SK-N-SH treated with all-trans-retinoic acid at 6 μM for 48 hours (cell line): ENCODE measurements around the gene PIR.
A peak's percentile ranks its signal among the peaks of the same experiment; 100 is the strongest.

Experiments
- ATAC-seq: fragments of 200-7000 bp; cut with Tn5 transposase; 3 replicates; pipeline ENCODE4 v1.9.1; 2020; ENCODE audit warnings: mild to moderate bottlenecking, moderate library complexity
- BACH2 ChIP-seq: fragments of 250-450 bp; sonication (Bioruptor Pico); IDR thresholded peaks from 2 replicates; pipeline ENCODE4 v1.9.0; 2021; ENCODE audit warnings: mild to moderate bottlenecking, borderline replicate concordance
- CSDC2 ChIP-seq: fragments of 250-450 bp; sonication (Bioruptor Pico); IDR thresholded peaks from 2 replicates; pipeline ENCODE4 v1.5.0; 2020; ENCODE audit warnings: mild to moderate bottlenecking, moderate library complexity
- CSRNP3 ChIP-seq: fragments of 250-450 bp; sonication (Bioruptor Pico); IDR thresholded peaks from 2 replicates; pipeline ENCODE4 v1.5.1; 2021; ENCODE audit warnings: mild to moderate bottlenecking, moderate library complexity
- ESRRG ChIP-seq: fragments of 250-450 bp; sonication (Bioruptor Pico); IDR thresholded peaks from 2 replicates; pipeline ENCODE4 v1.6.1; 2021; ENCODE audit warnings: mild to moderate bottlenecking
- GLIS3 ChIP-seq: fragments of 250-450 bp; sonication (Bioruptor Pico); IDR thresholded peaks from 2 replicates; pipeline ENCODE4 v1.5.0; 2020; ENCODE audit warnings: mild to moderate bottlenecking, moderate library complexity
- ISL1 ChIP-seq: fragments of 250-450 bp; sonication (Bioruptor Pico); IDR thresholded peaks from 2 replicates; pipeline ENCODE4 v2.1.2; 2022; ENCODE audit warnings: mild to moderate bottlenecking, moderate library complexity
- POU6F1 ChIP-seq: fragments of 250-450 bp; sonication (Bioruptor Pico); IDR thresholded peaks from 2 replicates; pipeline ENCODE4 v1.8.0; 2021; ENCODE audit warnings: low read depth, mild to moderate bottlenecking, moderate library complexity, borderline replicate concordance
- PPARA ChIP-seq: fragments of 250-450 bp; sonication (Bioruptor Pico); IDR thresholded peaks from 2 replicates; pipeline ENCODE4 v1.5.0; 2020; ENCODE audit warnings: mild to moderate bottlenecking, borderline replicate concordance
- SNAI2 ChIP-seq: fragments of 250-450 bp; sonication (Bioruptor Pico); IDR thresholded peaks from 2 replicates; pipeline ENCODE4 v1.5.0; 2020; ENCODE audit warnings: mild to moderate bottlenecking, moderate library complexity
- TCF4 ChIP-seq: fragments of 250-450 bp; sonication (Bioruptor Pico); IDR thresholded peaks from 2 replicates; pipeline ENCODE4 v1.8.0; 2021; ENCODE audit warnings: mild to moderate bottlenecking, moderate library complexity, borderline replicate concordance
- TOX ChIP-seq: fragments of 250-450 bp; sonication (Bioruptor Pico); IDR thresholded peaks from 2 replicates; pipeline ENCODE4 v1.8.0; 2021; ENCODE audit warnings: mild to moderate bottlenecking, moderate library complexity, borderline replicate concordance
- TSHZ2 ChIP-seq: fragments of 250-450 bp; sonication (Bioruptor Pico); IDR thresholded peaks from 2 replicates; pipeline ENCODE4 v1.5.0; 2020; ENCODE audit warnings: mild to moderate bottlenecking, moderate library complexity
- ZC3H10 ChIP-seq: fragments of 250-450 bp; sonication (Bioruptor Pico); IDR thresholded peaks from 2 replicates; pipeline ENCODE4 v1.5.1; 2021; ENCODE audit warnings: mild to moderate bottlenecking, moderate library complexity
- ZFP3 ChIP-seq: fragments of 250-450 bp; sonication (Bioruptor Pico); IDR thresholded peaks from 2 replicates; pipeline ENCODE4 v1.5.0; 2020; ENCODE audit warnings: mild to moderate bottlenecking, moderate library complexity
- ZFP30 ChIP-seq: fragments of 450-650 bp; formaldehyde crosslinking; IDR thresholded peaks from 2 replicates; pipeline ENCODE4 v1.5.0; 2022; ENCODE audit warnings: mild to moderate bottlenecking, moderate library complexity
- ZNF70 ChIP-seq: fragments of 450-650 bp; formaldehyde crosslinking; IDR thresholded peaks from 2 replicates; pipeline ENCODE4 v1.5.0; 2020; ENCODE audit warnings: mild to moderate bottlenecking, moderate library complexity
- TF ChIP-seq, protein P1 (sequence below): fragments of 250-450 bp; sonication (Bioruptor Pico); IDR thresholded peaks from 2 replicates; pipeline ENCODE4 v1.8.0; 2020; ENCODE audit warnings: mild to moderate bottlenecking, moderate library complexity, borderline replicate concordance
- TF ChIP-seq, protein P2 (sequence below): fragments of 250-450 bp; sonication (Bioruptor Pico); IDR thresholded peaks from 2 replicates; pipeline ENCODE4 v1.5.1; 2020; ENCODE audit warnings: low read depth, mild to moderate bottlenecking, moderate library complexity

Gene PIR

GRCh38 chrX:15425024-15425423, 68.1 kb downstream of the PIR start (continued):
- no peak for TF ChIP-seq TOX

- TF ChIP-seq TSHZ2 (peak; percentile 74), CSRNP3 (CRISPR knock-in tag) (0 out of 2 replicates have a peak, but pooled peaks have one; percentile 39), PPARA (CRISPR knock-in tag) (no peak), TCF4 (peak; percentile 79), SNAI2 (CRISPR knock-in tag) (0 out of 2 replicates have a peak, but pooled peaks have one; percentile 3)
- ATAC-seq: peak; percentile 77
These were observed 74.4 kb downstream of the PIR start for GRCh38 chrX:15418707-15419181.

GRCh38 chrX:15418041-15418706, 75.0 kb downstream of the PIR start:
- ATAC-seq: peak; percentile 92
- TF ChIP-seq TCF4 (peak; percentile 92), ISL1 (peak; percentile 81)
- TF ChIP-seq, protein P1, sequence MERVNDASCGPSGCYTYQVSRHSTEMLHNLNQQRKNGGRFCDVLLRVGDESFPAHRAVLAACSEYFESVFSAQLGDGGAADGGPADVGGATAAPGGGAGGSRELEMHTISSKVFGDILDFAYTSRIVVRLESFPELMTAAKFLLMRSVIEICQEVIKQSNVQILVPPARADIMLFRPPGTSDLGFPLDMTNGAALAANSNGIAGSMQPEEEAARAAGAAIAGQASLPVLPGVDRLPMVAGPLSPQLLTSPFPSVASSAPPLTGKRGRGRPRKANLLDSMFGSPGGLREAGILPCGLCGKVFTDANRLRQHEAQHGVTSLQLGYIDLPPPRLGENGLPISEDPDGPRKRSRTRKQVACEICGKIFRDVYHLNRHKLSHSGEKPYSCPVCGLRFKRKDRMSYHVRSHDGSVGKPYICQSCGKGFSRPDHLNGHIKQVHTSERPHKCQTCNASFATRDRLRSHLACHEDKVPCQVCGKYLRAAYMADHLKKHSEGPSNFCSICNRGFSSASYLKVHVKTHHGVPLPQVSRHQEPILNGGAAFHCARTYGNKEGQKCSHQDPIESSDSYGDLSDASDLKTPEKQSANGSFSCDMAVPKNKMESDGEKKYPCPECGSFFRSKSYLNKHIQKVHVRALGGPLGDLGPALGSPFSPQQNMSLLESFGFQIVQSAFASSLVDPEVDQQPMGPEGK (CRISPR knock-in tag): no peak
- TF ChIP-seq, protein P2, sequence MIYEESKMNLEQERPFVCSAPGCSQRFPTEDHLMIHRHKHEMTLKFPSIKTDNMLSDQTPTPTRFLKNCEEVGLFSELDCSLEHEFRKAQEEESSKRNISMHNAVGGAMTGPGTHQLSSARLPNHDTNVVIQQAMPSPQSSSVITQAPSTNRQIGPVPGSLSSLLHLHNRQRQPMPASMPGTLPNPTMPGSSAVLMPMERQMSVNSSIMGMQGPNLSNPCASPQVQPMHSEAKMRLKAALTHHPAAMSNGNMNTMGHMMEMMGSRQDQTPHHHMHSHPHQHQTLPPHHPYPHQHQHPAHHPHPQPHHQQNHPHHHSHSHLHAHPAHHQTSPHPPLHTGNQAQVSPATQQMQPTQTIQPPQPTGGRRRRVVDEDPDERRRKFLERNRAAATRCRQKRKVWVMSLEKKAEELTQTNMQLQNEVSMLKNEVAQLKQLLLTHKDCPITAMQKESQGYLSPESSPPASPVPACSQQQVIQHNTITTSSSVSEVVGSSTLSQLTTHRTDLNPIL (CRISPR knock-in tag): peak; percentile 65; the same call in 1 of the 2 replicates
- TF ChIP-seq, all 23 proteins: peak for 3

GRCh38 chrX:15416133-15416993, 76.8 kb downstream of the PIR start:
- no peak for TF ChIP-seq ZFP3
- TF ChIP-seq ZFP30: no peak
- TF ChIP-seq POU6F1 (CRISPR knock-in tag): no peak
- TF ChIP-seq CSRNP3 (CRISPR knock-in tag): no peak
- TF ChIP-seq ESRRG (CRISPR knock-in tag): no peak
- TF ChIP-seq TOX: no peak
- no peak for TF ChIP-seq ZC3H10 (CRISPR knock-in tag)
- no peak for TF ChIP-seq ZNF70 (CRISPR knock-in tag)
- TF ChIP-seq BACH2 (CRISPR knock-in tag): no peak
- no peak for TF ChIP-seq GLIS3 (CRISPR knock-in tag)
- TF ChIP-seq CSDC2 (CRISPR knock-in tag): no peak
- no peak for ATAC-seq
